GM12892 (cell line): ENCODE measurements around the gene FBLN1.

Source experiments
- POLR2A ChIP-seq: IDR thresholded peaks from 2 replicates; pipeline ENCODE4 v1.6.1; 2011; ENCODE audit warnings: low read depth, low read length, control low read depth
- POLR2AphosphoS5 ChIP-seq: IDR thresholded peaks from 2 replicates; pipeline ENCODE4 v1.6.1; 2011; ENCODE audit warnings: low read depth, low read length, control low read depth

DNA sequence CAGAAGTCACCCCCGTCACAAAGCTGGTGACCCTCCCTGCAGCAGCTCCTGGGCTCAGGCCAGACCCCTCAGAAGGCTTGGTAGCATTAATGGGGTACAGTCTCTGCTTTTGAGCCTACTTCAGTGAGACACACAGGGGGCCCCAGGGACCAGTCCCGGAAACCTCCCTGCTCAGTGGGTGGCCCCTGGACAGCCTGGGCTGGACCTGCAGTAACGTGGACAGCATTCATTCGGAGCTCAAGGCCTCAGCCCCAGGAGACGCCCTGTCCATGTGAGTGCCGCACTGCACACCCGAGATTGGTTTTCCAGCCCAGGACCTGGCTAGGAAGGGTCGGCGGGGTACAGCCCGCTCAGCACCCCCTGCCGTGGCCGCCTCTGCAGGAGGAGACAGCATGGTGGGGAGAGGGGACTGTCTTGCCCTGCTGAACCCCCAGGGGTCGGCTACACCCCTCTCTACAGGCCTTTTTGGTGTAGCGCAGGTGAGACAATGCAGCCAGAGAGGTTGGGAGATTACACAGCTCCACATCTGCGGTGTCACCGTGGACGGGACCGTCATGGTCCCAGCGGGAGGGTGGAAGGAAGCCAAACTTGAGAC is 83.4 kb downstream of the FBLN1 start:
- TF ChIP-seq POLR2A (no peak), POLR2AphosphoS5 (no peak)
